Suppressor macrophage (primary cell): ENCODE results near the gene SF3A2.

Experiments used
- DNase-seq, 4 experiments: peaks; one replicate each; pipeline ENCODE4 v3.0.0-alpha.2; 2020 to 2022

Gene SF3A2

DNA sequence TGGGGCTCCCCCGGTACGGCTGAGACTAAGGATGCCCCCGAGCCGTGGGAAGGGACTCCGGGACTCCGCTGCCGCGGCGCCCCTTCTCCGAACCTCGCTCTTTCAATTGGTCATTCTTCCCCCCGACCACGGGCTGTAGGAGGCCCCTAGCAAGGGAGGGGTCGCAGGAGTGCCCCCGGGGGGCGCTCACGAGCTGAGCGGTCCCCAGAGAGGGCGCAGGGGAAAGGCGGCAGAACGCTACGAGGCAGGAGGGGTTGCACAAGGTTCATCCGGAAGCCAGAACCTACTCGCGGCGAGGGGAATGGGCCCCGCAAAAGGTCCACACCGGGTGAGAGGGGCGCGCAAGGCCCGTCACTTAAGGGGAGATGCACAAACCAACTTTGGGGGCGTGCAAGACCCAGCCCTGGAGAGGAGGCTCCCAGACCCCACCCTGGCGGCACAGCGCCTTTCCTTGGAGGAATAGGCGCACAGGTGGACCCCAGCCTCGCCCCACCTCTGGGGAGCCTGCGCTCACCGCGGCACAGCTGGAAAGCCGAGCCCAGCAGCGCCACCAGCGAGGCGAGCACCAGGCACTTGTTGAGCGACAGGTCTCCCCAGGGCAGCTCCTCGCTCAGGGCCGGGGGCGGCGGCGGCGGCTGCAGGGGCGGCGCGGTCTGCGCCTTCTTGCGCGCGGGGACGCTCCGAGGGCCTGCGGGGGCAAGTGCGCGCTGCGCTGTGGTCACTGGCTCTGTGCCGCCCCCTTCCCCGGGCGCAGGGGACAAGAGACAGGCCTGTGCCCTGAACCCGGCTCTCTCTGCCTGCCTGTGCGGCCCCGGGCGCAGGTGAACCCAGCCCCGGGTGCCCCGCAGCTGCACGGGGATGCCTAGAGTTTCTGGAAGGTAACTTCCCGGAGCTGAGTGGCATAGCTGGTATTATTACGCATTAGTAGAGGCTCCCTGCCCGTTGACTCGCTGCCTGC is 16.8 kb downstream of the SF3A2 start:
- peak in 1 of 4 experiments; percentile 60 for DNase-seq

DNA sequence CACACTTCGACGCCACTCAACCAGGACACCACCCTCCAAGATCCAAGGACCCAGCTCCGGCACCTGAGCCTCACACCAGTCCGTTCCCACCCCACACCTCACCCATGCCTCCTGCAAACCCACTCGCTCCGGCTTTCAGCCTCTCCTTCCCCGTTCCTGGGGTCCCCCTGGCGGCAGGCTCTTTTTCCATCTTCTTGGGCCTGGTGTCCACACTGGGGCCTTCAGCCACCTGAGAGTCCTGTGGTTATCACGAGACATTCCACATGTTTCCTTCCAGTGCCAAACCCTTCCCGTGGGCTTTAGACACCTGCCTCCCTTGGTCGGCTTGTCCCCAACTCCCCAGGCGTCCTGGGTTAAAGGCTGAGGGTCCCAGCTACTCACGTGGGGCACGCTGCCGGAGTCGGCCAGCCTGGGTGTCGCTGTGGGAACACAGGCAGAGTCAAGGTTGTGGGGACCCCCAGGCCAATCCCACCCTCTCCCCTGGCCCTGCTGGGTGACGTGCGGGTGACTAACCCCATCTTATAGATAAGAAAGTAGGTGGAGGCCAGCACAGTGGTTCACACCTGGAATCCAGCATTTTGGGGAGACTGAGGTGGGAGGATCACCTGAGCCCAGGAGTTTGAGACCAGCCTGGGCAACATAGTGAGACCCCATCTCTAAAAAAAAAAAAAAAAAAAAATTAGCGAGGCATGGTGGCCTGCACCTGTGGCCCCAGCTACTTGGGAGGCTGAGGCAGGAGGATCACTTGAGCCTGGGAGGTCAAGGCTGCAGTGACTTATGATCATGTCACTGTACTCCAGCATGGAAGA is 17.6 kb downstream of the SF3A2 start:
- DNase-seq = peak in 1 of 4 experiments; percentile 52

DNA sequence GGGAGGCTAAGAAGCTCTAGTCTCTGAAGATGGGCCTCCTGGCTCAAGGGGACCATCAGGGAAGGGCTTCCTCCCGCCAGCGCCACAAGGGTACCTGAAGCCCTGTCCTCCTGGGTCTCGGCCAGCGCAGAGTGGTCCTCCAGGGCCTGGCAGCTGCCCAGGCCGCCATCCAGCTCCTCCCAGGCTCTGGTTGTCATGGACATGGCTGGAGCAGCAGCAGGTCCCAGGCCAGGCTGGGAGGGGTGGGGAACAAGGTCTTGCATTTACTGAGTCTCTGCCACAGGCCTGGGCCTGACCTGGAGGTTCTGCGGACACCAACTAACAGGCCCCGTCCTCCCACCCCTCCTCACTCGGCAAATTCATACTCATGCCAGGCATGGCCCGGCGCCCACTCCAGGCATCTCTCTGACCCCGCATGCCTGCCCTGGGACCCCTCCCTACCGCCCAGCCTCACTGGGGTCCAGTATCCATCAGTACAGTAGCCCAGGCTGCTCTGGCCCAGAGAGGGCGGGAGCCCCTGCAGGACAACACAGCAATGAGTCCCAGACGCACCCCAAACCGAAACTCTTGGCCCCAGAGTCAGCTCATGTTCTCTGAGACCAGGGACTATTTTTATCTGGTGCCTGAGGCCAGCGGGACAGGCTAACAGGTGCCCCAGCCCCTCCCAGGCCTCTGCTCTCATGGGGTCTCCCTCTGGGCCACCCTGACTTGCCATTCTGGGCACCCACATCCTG is 18.7 kb downstream of the SF3A2 start:
- DNase-seq = no peak

DNA sequence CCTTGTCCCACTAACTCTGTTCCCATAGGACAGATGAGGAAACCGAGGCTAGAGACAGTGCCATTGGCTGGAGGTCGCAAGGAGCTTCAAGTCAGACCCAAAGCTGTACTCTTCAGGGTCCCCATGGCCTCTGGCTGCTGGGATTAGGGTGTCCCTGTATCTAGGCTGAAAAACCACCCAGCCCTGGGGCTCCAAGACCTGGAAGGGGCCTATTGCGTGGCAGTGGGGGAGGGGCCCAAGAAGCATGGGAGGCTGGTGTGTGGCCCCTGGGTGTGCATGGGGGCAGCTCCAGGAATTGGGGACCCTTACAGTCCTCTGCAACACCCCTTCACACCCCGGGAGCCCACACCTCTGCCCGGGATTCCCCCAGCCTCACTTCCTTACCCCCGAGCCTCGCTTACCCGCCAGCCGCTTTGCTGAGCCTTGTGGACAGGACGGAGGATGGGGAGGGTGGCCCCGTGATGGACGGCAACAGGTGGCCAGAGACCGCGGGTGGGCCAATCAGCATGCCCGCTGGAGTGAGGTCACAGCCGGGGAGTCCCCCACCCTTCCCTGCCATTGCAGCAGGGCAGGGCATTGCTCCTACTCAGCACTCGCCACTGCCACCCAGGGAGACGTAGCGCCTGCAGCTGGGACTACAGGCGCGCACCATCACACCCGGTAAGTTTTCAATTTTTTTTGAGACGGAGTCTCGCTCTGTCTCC is 19.5 kb downstream of the SF3A2 start, which contains the start of gene JSRP1:
TSS of gene JSRP1 (minus strand) at position 436 of the 704 bp plus-strand sequence. CDS start 1,103 bp downstream, outside the sequence.
- DNase-seq = no peak

DNA sequence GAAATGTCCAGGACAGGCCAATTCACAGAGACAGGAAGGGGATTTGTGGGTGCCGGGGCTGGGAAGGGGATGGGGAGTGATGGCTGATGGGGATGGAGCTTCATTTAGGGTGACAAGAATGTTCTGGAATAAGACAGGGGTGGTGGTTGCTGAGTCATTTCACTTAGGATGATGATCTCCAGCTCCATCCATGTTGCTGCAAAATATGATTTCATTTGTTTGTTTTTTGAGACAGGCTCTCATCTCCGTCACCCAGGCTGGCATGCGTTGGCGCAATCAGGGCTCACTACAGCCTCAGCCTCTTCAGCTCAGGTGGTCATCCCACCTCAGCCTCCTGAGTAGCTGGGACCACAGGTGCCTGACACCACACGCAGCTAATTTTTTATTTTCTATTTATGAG is 22.7 kb downstream of the SF3A2 start:
- DNase-seq = no peak

DNA sequence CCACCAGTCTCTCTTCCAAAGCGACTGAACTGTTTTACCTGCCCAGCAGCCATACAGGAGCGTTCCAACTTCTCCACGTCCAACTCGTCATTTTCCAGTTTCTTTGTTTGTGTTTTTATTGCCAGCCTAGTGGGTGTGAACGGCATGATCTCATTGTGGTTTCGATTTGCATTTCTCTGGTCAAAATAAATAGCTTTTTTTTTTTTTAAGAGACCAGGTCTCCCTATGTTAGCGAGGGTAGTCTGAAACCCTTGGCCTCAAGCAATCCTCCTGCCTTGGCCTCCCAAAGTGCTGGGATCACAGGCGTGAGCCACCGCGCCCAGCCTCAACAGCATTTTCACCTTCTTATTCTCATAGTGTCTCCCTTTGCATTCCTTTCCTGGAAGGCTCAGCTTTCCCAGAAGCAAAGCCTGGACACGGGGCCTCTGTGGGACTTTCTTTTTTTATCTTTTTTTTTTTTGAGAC is 23.7 kb downstream of the SF3A2 start:
- DNase-seq = no peak

DNA sequence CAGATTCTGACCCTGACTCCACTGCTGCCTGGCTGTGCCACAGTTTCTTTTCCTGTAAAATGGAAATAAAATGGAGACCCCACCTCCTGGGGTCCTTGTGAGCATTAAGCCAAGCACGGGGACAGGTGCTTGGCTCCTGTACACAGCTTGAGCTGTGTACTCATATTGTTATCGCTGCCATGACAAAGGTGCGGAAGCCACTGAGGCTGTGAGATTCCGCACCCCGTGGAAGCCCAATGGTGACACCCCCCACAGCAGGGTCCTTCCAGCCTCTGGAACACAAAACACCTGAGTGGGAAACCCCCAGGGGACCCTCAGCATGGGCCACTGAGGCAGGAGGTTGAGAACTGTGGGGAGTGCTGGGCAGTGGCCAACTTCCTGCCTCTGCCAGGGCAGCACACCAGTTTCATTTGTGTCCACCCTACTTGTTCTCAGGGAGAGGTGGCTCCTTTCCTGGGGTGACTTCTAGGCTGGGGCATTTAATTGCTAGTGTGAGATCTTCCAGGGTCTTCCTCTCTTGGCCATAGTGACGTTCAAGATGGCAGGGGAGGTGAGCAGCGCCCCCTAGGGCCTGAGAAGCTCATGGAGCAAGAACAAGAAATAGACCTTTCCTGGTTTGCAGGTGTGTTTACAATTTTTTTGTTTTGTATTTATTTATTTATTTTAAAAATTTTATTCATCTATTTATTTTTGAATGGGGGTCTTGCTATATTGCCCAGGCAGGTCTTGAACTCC is 25.0 kb downstream of the SF3A2 start:
- peak; percentile 53 to 81 (median 60) for DNase-seq

DNA sequence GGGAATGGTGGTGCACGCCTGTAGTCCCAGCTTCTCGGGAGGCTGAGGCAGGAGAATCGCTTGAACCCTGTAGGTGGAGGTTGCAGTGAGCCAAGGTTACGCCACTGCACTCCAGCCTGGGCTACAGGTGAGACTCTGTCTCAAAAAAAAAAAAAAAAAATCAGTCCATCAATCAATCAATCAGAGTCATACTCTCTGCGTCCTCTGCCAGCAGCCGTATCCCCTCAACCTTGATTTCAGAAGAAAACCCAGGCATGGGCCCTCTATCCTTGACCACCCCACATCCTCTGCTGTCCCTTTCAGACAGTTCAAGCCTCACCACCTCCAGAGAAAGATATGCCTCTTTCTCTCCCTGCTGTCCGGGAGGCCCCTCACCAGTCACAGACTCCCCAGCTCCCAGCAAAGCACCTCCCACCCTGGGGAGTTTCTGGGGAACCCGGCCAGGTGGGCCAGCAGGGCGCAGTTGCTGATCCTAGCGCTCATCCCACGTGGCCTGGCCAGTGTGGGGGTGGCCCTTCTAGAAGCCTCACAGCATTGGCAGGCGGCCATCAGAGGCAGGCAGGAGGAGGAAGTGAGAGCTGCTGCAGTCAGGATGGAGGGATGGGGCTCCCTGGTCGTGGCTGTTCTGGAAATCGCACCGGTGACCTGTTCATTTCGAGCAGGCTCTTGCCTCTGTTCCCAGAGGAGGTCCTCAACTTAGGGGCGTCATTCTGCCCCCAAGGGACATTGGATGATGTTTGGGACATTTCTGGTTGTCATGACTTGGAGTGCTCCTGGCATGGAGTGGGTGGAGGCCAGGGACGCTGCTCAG is 29.8 kb downstream of the SF3A2 start:
- DNase-seq = peak; percentile 92 to 97 (median 96)

DNA sequence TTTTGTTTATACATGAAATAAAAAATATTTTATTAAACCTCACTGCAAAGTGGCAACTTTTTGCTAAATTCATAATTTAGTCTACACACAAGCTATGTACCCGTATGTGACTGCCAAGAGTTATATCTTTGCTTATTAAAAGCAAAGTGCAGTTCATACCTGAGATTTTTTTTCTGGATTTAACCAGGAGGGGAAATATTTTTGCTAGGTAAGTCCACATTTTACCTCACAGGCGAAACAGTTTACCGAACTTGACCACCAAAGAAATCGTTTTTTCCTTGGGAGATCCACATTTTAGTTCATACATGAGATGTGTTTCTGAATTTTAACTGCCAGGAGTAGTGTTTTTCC is 31.8 kb downstream of the SF3A2 start:
- no peak for DNase-seq

DNA sequence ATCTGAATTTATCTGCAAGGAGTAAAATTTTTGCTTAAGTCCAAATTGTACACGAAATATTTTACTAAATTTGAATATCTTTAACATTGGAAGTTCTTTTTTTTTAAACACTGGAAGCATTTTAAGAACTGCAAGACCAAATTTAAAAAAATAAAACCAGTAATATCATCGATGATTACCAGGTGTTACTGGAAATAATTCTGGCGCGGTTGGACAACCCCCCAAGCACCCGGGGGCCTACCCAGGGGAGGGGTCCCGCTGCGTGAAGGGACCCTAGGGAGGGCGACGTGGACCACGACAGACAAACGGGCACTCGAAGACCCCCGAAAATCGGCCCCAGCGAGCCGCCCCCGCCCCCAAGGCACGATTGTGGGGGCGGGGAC is 32.2 kb downstream of the SF3A2 start:
- DNase-seq = no peak

DNA sequence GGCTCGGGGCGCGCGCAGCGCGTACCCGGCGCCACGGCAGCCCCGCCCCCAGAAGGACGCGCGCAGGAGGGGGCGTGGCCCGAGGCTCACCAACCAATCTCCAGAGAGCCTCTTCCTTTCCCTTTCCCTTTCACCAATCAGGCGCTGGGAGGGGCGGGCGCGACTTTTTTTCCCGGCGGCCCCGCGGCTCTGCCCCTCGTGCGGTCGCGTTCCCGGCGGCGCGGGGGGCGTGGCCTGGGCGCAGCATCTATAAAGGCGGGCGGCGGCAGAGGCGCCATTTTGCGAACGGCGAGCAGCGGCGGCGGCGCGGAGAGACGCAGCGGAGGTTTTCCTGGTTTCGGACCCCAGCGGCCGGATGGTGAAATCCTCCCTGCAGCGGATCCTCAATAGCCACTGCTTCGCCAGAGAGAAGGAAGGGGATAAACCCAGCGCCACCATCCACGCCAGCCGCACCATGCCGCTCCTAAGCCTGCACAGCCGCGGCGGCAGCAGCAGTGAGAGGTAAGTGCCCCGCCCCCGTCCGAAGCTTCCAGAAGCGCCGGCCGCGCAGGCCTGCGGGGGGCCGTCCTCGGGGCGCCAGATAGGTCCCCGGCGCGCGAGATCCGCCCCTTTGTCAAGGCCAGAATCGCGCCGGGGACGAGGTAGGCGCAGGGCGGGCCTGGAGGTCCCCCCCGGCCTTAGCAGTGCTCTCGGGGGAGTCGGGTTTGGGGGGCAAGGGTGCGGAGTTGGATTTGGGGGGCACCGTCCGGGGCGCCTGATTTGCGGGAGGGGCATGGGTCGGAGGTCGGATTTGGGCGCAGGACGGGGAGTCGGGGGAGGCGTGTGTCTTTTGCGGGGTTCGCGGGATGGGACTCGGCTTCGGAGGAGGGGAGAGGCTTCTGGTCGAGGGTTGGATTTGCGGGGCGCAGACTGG is 32.9 kb downstream of the SF3A2 start:
- DNase-seq = peak; percentile 98

DNA sequence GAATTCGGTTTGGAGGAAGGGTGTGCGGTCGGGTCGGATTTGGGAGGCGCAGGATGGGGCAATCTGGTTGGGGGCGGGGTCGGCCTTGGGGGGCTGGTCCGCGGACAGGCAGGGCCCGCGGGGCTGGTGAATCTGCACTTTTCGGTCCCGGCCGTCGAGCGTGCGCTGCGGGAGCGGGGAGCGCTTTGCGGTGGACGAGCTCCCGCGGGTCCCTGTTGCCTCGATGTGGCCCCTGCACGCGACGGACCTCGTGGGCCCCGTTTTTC is 33.5 kb downstream of the SF3A2 start:
- DNase-seq = peak in 3 of 4 experiments; percentile 46 to 68 (median 63)

DNA sequence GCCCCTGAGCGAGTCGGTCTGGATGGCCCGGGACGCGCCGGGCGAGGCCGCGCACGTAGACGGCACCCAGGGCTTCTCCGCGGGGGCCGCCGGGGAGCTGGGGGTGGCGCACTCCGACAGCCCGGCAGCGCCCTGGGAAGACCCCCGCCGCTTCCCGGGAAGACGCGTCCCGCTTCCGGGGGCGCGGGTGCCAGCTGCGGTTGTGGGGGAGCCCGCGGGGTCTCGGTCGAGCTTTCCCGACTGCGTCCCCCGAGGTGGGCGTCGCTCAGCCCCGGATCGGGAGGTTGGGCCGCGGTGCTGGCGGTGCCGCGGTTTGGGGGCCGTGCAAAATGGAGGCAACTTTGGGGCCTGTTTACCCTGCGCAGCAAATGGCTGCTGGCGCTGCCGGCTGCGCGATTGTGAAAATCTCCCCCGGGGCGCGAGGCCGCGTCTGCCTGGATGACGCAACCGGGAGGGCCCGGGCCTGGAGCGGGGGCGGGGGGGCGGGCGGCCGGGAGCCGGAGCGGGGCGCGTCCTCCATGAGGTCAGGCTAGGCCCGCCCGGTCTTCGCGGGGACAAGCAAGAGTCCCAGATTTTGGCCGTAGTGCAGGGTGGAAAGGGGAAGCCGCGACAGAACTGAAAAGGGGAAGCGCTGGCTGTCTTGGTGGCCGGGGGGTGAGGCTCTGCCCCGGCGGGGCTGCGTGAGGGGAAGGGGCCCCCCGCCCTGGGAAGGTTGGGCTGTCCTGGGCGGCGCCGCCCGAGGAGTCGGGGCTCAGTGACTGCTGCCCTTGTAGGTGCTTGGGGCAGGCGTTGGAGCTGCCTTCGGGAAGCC is 34.0 kb downstream of the SF3A2 start:
- peak; percentile 97 to 99 (median 98) for DNase-seq

DNA sequence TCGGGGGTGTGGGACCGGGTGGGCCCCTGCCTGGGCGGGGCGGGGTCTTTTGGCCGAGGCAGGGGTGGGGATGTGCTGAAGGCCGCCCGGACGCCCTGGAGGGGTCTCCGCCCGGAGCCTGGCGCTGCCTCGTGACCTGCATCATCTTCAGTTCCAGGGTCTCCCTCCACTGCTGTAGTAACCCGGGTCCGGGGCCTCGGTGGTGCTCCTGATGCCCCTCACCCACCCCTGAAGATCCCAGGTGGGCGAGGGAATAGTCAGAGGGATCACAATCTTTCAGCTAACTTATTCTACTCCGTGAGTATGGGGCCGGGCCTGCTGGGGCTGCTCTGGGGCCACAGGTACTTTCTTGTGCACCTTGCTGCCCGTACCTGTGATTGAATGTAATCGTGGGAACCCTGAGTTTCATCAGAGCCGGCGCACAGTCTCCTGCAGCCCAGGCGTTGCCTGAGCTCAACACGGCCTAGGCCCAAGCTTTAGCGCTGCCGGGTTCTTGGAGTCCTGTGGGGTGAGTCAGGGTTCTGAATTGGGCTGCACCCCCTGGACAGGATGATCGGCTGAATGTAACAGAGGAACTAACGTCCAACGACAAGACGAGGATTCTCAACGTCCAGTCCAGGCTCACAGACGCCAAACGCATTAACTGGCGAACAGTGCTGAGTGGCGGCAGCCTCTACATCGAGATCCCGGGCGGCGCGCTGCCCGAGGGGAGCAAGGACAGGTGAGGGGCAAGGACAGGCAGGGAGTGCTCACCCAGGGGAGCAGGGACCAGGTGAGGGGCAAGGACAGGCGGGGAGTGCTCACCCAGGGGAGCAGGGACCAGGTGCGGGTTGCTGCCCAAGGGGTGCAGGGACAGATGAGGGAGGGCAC is 34.8 kb downstream of the SF3A2 start:
- peak; percentile 50 to 70 (median 61) for DNase-seq

DNA sequence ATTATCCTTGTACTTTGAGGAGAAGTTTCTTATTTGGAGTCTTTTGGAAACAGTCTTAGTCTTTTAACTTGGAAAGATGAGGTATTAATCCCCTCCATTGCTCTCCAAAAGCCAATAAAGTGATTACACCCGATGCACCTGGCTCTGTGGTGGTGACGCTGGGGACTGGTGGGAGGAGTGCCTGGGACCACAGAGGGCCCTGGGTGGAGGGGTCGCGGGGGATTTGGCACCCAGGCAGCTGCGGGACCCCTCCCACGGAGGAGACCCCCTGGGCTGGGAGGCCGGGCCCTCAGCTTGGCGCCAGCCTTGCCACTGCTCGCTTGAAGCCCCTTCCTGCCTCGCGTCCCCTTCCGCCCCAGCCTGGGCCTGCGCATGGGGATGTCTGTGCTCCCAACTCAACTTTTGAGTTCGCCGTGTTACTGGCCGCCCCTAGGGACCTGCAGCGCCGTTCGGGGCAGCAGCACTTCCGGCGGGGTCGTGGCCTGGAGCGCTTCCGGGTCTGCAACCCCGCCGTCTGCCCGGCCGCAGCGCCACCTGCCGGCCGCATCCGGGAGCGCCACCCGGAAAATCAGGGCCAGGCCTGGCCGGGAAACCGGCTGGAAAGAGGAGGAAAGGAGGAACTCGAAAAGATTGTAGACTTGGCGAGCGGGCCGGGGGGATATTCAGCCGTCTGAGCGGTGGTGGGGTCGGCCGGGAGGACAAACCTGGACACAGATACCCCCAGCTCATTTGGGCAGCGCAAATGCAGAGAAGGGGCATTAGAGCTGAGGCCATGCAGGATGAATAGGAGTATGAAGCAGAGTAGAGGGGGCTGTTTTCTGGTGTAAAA is 36.9 kb downstream of the SF3A2 start:
- peak; percentile 83 to 90 (median 88) for DNase-seq

DNA sequence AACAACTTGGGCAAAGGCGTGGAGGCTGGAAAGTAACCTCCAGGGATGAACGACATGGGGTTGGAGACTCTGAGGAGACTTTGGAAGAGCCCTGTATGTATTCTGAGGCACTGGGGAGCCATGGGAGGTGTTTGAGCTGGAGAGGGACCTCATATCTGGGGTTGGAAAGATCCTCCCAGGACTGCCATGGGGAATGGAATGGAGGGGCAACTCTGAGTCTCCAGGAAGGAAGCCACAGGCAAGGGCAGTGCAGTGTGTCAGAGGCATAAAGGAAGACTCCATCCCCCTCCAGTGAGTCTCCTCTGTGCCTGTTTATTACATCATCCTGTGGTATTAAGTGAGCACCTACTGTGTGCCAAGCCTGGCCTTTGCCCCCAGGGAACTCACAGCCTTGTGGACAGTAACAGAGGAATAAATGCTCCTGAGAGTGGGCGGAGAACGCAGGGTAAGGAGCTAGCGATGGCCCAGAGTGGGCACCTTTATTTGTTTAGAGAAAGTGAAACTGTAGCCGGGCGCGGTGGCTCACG is 37.6 kb downstream of the SF3A2 start:
- peak in 1 of 4 experiments; percentile 21 for DNase-seq
